DMS114 treated with DMSO at 0.1 percent for 48 hours (cell line): Measurements from ENCODE around the gene CFAP46.
"Not testable (repeated sequence)": the region's sequence is repeated elsewhere in the genome, so short reads cannot be mapped to it uniquely, and the experiment has no call there.

ENCODE experiments used
- DNase-seq: peaks from one replicate; lab custom pipeline; 2025; ENCODE audit not compliant: unreplicated experiment; lab: John Stamatoyannopoulos, UW

CFAP46 gene

DNA sequence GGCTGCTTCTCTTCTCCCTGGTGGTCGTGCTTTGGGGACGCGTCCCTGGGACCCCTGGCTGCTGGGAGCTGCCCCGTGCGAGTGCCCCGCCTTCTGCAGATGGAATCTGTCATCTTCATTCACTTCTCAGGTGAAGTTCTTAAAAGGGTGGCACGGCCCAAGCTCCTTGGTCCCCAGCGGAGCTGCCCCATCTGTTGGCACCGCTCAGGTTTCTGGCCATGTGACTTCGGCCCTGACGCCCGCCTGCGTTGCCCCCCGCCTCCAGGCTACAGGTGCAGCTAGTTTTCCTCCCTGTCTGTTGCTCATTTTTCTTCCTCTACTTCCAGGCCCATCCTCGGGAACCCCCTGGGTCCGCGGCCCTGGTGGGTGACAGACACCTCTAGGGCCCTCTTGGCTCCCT, 149.6 kb downstream of the CFAP46 start:
- no peak for DNase-seq

DNA sequence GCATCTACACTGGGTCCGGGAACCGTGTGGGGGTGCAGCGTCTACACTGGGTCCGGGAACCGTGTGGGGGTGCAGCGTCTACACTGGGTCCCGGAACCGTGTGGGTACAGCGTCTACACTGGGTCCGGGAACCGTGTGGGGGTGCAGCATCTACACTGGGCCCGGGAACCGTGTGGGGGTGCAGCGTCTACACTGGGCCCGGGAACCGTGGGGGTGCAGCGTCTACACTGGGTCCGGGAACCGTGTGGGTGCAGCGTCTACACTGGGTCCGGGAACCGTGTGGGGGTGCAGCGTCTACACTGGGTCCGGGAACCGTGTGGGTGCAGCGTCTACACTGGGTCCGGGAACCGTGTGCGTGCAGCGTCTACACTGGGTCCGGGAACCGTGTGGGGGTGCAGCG, 150.3 kb downstream of the CFAP46 start:
- DNase-seq: not testable (repeated sequence)

DNA sequence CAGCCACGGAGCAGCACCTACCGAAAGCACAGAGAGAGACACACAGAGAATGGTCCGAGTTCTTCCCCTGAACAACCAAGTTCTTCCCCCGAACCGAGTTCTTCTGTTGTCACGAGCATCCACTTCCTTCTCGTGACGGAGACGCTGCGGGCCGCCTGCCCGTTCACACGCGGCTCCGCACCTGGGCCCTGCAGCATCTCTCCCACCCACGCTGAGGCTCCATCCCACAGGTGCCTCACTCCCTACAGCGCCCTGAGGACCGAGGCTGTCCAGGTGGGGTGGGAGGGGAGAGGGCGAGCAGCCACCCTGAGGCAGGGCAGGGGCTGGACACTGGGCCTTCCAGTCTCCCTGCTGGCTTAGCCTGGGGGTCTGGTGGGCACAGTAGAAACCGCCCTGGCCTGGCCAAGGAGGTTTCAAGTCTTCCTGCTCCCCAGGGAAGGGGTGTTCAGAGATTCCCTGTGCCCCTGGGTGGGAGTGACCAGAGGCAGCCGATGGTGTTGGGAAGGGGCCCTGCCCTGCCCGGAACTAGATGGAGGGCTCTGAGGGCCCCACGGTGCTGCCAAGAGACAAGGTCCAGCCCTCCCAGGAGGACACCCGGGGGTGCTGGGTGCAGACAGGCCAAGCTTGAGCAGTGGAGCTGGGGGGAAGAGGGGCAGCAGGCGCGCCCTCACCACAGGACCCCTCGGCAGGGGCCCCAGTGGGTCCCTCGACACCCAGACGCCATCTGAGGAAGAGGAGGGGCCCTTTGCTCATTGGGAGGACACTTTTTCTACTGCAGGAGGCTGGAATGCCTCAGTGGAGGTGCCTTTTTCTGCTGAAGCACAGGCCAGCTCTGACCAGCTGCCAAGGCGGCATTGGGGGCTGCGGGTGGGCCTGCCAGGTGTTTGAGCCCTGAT, 151.2 kb downstream of the CFAP46 start:
- no peak for DNase-seq

DNA sequence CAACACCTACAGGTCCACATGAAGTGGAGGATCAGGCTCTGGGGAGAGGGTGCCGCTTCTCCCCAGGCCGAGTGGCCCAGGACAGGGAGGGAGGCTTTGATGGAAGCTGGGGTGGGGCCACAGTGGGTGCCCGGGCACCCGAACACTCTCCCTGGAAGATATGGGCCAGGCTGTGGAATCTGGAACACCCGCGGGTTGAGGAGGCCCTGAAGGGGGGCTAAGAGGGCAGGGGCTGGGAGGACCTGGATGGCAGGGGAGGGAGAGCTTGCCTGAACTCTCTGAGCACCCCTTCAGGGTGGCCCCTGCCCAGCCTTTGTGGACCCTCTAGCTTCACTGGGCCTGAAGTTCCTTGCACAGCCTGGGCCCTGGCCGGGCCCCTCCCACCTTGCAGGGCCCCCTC, 151.9 kb downstream of the CFAP46 start:
- DNase-seq: no peak

DNA sequence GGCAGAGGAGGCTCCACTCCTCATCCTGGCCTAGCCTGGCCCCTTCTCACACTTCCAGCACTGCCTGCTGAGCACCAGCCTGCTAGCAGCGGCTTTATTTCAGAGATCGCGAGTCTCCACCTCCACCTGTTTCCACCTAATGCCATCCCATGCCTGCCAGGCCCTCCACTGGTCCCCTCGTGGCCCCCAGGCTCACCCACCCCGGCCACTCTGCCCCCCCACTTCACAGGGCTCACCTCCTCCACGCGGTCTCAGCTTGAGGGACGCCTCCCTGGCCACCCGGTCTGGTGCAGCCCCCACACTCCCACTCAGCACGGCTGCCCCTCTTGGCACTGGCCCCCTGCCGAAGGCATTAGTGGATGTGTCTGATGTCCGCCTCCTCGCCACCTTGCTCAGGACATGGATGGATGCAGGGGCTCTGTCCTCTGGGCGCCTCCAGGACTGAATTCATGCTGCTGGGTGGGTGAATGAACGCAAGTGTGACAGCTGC, 152.7 kb downstream of the CFAP46 start:
- DNase-seq: no peak

DNA sequence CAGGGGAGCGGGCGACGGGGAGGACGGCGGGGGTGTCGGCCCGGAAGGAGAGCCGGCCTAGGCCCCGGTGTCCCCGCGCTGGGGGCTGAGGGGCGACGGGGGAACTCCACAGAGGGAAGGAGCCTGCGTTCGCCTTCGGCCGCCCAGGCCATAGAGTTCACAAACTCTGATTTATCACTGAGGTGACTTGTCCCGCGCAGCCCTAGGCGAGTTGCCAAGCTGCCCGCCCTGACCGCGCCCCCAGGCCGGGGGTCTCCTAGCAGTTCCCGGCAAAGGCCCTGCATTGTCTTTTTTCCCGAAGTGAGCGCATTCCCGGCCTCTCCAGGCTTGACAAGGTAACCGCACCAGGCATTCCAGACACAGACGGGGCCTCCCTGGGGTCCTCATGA, 153.5 kb downstream of the CFAP46 start:
- DNase-seq: no peak

DNA sequence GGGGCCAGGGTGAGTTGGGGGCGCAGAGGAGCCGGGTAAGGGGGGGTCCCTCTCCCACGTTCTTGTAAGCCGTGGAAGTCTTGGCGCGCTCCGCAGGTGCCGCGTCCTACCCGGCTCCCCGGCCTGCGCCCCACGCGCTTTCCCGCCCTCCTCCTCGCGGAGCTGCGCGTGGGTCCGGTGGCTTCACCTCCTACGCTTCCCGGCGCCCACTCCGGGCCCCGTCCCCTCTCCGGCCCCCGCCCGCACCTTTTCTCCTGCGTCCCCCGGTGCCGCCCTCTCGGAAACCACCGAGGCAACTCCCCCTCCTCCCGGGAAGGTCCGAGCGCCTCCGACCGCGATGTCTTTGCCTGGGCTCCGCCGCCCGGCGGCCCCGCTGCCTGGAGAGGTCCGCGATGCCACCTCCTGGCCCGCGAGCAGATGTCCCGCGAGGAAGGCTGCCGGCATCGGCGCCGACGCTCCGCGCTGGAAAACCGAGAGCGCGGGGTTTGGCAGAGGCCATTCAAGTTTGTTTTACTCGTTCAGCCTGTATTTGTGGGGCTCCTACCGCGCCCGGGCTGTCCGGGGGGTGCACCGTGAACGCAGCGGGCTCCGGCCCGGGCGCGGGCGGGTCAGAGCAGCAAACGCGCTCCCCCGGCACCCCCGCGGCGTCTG, 154.1 kb downstream of the CFAP46 start:
- DNase-seq: no peak

DNA sequence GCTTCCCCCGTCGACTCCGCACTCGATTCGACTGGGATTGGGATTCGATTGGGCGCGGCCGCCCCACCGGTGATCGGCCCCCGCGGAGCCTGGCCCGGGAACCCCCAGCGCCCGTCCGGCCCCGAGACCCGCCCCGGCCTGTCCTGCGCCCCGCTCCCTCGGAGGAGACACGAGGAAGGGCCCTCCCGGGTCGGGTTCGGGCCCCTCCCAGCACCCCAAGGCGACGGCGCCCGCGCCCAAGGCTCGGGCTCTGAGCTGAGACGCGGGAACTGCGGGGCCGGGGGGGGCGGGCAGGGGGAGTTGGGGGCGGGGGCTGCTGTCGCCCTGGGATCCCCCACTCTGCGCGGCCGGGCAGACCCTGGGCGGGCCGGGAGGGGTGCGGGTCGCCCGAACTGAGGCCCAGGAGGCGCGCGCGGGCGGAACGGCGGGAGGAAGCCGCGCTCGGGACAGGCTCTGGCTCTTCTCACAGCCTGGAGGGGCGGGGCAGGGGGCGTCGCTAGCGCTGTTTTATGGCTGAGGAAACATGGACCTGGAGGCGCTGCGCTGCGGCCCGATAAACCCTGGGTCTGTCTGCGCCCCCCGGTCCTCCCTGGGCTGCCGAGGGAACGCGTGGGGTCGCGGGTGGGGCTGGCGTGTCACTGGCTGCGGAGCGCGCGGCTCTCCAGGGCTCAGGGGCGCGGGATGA, 154.7 kb downstream of the CFAP46 start:
- DNase-seq: peak; percentile 22

DNA sequence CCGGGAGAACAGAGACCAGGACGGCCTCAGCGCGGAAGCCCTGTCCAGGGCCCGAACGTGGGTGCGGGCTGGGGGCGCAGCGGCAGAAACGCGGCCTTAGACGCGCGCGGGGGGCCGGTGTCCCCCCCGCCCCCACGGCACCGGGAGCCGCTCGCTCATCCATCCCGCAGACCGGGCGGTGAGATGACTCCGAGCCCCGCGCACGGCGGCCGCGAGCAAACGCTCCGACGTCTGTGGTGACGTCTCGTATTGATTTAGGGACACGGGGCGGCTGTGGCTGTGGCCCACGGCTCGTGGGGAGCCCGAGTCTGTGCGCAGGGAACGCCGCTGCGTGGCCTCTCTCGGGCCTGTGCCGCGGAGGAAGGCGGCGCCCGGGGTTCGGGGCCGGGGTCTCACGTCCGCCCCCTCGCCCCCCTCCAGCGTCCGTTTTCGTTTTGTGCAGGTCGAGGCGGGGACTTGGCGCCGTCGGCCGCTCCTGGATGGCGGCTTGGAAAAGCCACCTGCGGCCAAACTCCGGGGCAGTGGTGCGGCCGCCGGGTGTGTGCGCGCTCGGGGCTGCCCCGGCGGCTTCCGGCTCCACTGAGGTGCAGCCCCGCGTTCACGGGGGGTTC, 155.4 kb downstream of the CFAP46 start:
- no peak for DNase-seq

DNA sequence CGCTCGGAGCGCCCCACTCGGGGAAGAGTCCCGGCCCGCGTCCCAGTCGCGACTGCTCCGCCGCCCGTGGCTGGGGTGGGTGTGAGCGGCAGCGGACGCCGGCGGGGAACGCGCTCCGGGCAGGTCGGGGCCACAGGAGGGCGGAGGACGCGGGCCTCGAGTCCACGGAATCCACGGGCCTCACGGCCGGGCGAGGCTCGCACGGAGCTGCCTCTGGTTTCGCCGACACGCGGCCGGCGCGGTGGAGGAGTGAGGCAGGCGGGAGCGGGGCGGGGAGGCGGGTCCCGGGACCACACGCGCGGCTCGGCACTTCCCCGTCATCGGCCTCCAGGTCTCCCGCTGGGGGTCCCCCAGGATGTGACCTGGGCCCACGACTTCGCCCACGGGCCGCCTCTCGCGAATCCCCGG, 155.9 kb downstream of the CFAP46 start:
- no peak for DNase-seq

DNA sequence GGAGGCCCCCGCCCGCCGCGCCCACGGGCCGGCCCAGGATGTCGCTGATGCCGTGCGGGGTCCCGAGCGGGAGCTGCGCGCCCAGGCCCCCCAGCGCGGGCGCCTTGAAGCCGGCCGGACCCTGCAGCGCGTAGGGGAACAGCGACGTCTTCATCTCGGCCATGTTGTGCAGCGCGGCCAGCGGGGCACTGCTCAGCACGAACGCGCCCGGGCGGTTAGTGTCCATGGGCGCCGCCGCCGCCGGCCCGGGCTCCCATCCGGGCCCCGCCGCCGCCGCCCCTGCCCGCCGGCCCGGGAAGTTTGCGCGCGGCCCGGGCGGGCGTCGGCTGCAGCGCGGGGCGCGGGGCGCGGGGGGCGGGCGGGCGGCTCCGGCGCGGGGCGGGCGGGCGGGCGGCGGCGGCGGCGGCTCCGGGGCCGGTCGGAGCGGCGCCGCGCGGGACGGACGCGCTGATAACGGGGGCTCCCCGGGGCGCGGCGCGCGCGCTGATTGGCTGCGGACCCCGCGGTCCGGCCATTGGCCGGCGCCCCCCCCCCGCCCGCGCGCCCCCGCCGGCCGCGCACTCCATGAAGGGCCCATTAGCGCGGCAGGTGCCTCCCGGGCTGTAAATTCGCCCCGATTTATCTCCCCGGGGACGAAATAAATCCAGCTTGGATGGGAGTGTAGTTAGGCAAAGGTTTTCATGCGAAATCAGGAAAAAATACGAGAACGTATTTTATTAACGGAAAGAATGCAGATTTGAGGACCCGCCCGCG, 156.5 kb downstream of the CFAP46 start, which contains the start of gene NKX6-2:
NKX6-2 (minus strand) TSS at position 425 of the 753 bp plus-strand sequence; CDS start at position 226, 199 bp downstream.
- DNase-seq: no peak

DNA sequence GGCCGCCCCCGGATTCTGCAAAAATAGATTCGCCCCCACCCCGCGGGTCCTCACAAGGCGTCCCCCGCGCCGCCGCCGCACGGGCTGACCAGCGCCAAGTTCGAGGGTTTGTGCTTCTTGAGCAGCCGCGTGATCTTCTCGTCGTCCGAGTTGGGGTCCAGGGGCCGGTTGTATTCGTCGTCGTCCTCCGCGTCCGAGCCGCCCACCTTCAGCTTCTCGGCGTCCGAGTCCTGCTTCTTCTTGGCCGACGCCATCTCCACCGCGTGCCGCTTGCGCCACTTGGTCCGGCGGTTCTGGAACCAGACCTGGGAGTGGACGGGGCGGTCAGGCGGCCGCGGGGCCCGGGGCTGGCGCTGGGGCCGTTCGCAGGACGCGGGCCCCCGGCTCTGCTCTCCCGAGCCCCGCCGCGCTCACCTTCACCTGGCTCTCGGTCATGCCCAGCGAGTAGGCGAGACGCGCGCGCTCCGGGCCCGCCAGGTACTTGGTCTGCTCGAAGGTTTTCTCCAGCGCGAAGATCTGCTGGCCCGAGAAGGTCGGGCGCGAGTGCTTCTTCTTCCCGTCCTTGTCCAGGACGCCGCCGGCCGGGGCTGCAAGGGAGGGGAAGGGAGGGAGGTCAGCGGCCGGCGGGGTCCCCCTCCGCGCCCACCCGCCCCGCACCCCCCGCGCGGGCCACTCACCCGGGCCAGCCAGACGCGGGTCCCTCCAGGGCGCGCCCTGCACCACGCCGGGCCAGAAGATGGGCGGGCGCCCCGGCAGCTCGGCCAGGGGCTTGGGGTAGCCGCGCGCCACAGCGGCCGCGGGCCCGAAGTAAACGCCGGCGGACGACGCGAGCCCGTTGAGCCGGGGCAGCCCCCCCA, 157.3 kb downstream of the CFAP46 start:
- no peak for DNase-seq

DNA sequence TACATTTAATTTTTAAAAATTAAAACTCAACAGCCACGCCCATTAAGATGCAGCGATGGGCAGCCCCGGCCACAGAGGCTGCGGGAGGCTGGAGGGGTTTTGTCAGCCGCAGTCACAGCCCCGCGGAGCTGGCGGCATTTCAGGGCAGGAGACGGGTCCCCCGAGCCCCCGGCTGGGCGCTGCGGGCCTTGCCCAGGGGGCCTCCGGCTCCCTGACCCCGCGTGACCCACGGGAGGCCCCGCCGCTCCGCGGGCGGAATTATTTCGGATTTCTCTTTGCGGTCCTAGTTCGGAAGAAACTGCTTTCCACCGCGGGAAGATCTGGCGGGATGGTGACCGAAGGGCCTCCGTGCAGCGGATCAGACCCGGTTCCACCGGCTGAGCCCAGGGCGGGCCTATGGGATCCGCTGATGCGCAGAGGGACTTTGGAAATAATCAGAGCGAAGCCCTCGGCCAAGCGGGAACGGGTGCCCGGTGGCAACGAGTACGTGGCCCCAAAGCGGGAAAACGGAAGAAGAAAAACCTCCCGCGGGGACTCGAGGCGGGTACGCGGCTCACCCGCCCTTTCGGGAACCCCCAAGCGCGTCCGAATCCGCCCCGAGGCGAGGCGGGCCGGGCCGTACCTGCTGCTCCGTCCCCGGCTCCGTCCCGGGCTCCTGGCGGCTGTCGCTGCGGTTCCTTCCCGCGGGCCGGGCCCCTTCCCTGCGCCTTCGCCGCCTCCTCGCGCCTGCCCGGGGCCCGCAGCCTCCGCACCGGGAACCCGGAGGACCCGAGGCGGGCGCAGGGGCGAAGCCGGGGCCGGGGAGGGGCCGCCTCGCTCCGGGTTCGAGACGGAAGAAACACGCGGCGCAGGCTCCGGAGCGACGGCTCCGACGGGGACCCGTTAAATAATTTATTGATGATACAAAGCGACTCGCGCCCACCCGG, 158.2 kb downstream of the CFAP46 start:
- DNase-seq: no peak

DNA sequence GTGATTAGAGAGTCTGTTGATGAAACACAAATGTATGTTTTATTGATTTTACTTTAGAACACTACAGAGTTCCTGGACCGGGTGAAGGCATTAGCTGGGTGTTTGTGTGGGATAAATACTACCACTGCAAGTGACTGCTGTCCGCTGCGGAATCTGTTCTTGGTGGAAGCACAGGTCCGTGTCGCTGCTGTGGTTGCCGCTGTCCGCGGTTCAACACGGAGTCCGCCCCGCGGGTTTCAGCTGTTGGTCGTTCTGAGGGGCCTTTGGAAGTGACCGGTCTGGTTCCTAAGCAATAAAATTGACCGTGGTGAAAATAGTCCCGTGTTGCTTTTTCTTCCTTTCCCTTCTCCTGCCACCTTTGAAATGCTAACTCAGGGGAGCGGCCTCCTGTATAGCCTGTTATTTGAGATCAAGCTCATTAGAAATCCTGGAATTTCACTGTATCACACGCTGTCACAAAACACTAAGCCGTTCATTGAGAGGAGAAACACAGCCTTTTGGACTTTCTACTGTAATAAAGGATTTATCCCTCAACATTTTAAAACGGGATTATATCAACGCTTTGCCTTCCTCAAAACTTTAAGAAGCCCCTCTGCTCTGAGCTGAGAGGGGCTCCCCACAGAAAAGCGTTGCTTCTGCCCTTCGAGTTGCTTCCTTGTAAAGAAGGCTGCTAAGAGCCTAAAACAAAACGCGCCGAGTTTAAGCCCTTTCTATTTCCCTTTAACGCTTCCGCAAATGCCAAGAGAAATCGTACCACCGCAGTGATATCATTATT, 159.0 kb downstream of the CFAP46 start:
- no peak for DNase-seq

DNA sequence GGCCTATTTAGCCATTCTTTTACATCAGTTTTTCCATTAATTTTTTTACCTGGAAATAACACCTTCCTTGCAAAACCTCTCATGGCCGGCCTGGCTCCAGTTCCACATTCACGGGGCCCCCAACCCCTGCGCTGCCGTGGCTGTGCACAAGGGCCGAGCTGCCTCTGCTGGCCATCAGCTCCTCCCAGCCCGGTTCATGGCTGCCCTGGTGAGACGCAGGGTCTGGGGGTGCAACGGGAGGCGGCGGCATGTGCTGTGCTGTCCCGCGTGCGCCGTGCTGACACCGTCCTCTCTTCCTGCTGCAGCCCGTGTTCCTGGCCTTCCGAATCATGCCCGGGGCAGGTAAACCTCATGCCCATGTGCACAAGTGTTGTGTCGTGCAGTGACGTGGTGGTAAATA, 160.8 kb downstream of the CFAP46 start:
- DNase-seq: no peak

DNA sequence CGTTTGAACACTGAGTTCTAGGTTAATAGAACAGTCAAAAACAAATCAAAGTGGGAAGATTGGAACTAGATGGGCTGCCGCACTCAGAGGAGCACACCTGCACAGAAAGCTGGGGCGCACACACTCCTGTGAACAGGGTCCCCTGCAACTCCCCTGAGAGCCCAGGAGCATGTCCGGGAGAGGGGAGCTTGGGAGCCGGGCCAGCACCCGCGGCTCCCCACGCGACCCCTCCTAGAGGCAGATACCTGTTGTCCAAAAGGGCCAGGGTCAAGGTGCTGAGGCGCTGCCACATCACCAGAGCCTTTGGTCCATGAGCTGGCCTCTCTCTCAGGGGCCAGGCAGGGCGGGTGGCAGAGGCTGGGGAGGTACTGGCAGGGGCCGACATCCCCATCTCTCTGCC, 162.0 kb downstream of the CFAP46 start:
- no peak for DNase-seq

DNA sequence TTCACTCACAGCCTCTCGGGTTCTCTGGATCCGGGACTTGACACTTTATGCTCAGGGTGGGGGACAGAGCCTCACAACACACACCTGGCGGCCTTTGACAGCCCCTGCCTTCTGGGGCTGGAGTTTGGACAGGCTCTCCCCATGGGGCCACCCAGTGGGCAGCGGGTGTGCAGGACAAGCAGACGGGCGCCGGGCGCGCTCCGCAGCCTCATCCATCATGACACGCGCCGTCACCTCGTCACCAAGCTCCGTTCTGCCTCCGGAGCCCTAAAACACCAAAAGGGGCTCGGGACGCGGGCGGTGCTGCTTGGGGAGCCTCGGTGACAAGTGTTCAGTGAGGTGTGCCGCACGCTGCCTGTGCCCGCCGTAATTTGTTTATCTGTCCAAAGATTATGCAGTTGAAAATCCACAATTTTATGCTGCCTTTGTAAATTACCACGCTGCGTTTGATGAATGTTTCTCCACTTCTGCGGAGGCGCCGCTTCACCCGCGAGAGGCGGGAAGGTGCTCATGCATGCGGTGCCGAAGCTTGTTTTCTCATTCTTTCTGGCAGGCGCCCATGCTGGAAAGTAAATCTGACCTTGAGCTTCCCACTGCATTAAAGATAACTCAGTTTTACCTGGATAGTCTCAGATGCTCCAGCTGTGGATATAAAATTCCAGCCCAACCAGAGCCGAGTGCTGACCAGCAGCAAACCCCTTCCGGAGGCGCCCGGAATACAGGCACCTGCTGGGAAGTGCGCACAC, 162.6 kb downstream of the CFAP46 start:
- DNase-seq: no peak
